Suppressor macrophage treated with lipopolysaccharide for 1 hour (primary cell): ENCODE measurements around the gene ATG101.
A peak's percentile ranks its signal among the peaks of the same experiment; 100 is the strongest.
"Not testable (repeated sequence)": the region's sequence is repeated elsewhere in the genome, so short reads cannot be mapped to it uniquely, and the experiment has no call there.

ENCODE experiments used
- DNase-seq, 3 donors: peaks; one replicate each; pipeline ENCODE4 v3.0.0-alpha.2; 2020 to 2022

Gene ATG101

DNA sequence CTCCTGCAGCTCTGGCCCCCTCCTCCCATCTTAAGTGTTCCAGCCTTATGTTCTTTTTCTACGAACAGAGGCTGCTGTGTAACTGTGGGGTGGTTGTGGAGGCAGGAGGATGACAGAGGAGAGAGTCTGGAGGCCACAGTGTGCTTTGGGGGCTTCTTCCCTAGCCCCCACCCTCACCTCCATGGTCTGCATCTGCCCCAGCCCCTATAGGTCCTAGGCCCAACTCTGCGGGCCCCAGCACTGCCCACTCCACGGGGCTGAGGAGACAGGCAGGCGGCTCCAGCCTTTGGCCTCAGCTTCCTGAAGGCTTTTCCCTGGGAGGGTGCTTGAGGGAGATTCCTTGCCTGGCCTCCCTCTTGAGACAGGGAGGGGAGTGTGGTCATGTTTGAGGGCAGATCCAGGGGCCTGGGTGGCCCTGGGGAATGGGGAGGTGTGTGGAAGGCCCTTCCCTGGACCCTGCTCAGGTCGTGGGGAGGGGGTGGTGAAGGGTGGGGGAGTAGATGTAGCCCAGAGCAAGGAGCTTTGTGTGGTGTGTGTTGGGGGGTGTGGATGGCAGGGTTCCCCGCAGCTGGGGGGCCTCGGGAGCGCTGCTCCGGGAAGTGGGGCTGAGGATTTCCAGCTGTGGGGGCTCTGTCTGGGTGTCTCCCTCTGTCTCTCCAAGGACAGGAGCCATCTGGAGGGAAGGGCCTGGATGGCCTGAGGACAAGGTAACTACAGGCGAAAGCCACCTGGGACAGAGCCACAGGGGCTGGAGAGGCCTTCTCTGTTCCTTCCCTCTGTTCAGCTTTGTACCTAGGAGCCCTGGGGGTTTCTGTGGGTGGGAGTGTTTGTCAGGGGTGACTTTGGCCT is 10.8 kb downstream of the ATG101 start:
- no peak for DNase-seq

GRCh38 chr12:52081263-52081733 is 11.5 kb downstream of the ATG101 start:
- no peak for DNase-seq

GRCh38 chr12:52082026-52082668 is 12.4 kb downstream of the ATG101 start:
- no peak for DNase-seq

DNA sequence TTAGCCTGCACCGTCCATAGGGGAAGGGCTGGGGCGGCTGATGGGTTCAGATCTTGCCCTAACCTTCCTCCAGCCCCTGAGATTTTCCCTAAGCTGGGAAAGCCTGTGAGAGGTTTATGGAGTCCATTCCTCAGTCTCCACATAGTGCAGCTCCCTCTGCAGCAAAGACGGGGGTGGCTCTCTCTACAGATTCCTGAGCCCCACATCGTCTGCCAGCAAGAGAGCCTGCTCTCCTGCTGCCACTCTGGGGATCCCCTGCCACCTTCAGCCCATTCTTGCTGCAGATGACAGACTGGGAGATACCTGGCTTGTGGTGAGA is 12.8 kb downstream of the ATG101 start:
- no peak for DNase-seq

- peak; percentile 65 to 79 (median 78) for DNase-seq
Observed at GRCh38 chr12:52082988-52083637, 13.3 kb downstream of the ATG101 start.

GRCh38 chr12:52083638-52083996 is 13.8 kb downstream of the ATG101 start:
- DNase-seq, result no peak

DNA sequence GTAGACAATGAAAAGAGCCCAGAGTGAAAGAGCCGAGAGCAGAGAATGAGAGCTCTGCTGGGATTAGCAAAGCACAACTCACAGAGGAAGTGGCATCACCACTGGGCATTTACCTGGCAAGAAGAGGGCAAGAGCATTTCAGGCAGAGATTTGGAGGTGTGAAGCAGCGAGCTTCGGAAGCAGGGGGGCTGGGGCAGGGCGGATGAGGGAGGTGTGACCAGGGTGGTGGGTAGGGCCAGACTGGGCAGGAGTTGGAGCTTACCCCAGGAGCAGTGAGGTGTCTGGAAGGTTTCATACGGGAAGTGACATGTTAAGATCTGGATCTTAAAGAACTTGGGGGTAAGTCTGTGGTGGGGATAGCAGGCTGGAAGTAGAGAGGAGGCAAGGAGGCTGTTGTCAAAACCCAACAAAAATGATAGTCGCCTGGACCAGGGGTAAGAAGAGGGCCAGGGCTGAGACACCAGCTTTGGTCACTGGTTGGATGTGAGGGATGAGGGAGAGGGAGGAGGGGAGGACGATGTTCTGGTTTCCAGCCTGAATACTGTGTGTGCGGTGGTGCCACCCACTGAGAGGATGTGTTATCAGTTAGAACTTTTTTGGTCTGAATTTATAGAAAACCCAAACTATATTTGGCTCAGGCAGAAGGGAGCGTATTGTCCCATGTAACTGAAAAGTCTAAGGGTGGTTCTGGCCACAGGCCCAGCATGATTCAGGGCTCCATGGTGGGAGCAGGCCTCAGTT is 14.9 kb downstream of the ATG101 start:
- no peak for DNase-seq

DNA sequence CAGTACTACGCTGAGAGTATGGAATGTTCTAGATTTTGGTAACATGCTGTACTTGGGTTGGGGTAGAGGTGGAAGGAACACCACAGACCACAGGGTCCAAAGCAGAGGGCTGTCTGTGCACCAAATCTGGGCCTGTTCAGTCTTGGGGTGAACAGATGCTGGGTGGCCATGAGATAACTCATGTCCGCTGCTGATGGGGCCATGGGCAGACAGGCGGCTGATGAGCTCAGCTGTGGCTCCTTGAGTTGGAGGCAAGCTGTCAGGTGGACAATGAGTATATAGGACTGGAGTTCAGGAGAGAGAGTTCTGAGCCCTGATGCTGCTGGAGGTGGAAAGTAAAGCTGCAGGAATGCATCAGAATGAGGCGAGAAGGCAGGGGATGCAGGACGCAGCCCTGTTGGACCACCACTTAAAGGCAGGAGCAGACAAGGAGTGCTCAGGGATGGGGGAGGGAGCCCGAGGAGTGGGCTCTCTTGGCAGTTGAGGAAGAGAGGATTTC is 16.0 kb downstream of the ATG101 start:
- no peak for DNase-seq

- DNase-seq, result no peak
Observed at GRCh38 chr12:52086366-52086765, 16.6 kb downstream of the ATG101 start.

- no peak for DNase-seq
Observed at GRCh38 chr12:52086944-52087835, 17.4 kb downstream of the ATG101 start.

DNA sequence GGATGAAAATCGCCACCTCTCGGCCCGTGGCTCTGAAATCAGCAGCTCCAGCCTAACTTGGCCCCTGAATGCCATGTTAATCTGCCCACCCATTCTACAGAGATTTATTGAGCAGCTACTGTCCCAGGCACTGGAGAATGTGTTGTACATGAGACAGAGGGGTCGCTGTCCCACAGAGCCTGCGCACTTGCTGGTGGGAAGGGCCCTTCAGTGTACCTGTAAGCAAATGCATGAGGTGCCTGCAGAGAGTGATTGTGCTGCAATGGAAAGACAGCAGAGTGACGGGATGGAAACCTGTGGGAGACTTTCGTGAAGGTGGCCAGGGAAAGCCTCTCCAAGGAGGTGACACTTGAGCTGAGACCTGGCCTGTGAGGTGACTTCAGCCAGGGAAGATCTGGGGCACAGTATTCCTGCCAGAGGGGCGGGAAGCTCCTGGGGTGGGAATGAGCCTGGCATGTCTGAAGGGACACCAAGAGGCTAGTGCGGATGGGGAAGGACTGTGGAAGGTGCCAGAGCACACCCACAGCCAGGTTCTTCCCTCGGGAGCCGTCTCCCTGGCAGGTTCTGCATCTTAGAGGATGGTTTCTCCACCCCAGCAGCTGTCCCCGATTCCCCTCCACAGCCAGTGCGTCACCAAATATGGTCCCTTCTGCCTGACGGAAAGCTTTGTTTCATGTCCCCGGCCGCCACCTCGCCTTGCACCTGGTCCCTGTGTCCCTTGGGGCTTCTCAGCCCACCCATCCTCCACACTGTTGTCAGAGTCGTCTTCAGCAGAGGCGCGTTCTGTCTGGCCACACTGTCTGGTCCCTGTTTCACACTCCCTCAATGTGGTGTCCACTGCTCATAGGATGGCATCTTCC is 18.4 kb downstream of the ATG101 start:
- DNase-seq, result no peak

- no peak for DNase-seq
Observed at GRCh38 chr12:52089491-52089890, 19.7 kb downstream of the ATG101 start.

- DNase-seq, result no peak
Observed at GRCh38 chr12:52090291-52090690, 20.5 kb downstream of the ATG101 start.

- no peak for DNase-seq
Observed at GRCh38 chr12:52091061-52091460, 21.3 kb downstream of the ATG101 start.

DNA sequence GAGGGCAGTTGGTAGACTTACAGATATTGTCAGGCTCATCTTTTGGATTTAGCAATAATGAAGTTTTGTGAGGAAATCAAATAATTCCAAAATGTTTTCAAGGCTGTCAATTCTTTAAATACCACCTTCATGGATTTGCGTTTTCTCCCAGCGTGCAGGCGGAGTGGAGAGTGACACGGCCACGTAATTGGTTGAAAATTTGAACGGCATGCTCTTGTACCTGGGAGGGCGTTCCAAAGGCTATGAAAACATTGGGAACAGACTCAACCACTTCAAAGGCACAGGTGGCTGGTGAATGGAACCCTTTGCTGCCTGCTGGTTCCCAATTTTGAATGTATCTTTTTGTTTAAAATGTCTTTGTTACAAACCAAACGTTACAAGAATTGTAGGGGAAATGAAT is 22.1 kb downstream of the ATG101 start:
- DNase-seq, result peak in 1 of 3 donors; percentile 7

- no peak for DNase-seq
Observed at GRCh38 chr12:52093346-52093745, 23.6 kb downstream of the ATG101 start.

- DNase-seq, result no peak
Observed at GRCh38 chr12:52096332-52097044, 26.7 kb downstream of the ATG101 start.

DNA sequence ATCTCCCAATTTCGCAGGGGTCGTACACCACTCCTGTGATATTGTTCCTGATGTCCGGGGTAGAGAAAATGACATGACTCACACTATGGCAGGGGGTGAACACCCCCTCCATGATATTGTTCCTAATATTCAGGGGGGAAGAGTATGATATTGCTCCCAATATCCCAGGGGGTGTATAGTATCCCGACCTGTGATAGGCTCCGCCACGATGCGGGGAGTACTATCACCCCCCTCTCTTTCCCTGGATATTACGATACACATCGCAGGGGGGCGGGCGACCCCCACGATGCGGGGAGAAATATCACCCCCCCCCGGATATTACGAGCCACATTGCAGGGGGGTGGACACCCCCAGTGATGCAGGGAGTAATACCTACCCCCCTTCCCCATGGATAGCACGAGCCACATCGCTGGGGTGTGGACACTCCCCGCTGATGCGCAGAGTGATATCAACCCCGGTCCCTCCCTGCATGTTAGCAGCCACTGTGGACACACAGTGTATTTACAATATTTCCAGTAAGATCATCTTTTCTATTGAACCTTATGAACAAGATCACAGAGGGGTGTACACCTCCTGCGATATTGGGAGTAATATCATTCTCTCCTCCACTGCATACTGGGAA is 27.4 kb downstream of the ATG101 start:
- DNase-seq, result no peak

DNA sequence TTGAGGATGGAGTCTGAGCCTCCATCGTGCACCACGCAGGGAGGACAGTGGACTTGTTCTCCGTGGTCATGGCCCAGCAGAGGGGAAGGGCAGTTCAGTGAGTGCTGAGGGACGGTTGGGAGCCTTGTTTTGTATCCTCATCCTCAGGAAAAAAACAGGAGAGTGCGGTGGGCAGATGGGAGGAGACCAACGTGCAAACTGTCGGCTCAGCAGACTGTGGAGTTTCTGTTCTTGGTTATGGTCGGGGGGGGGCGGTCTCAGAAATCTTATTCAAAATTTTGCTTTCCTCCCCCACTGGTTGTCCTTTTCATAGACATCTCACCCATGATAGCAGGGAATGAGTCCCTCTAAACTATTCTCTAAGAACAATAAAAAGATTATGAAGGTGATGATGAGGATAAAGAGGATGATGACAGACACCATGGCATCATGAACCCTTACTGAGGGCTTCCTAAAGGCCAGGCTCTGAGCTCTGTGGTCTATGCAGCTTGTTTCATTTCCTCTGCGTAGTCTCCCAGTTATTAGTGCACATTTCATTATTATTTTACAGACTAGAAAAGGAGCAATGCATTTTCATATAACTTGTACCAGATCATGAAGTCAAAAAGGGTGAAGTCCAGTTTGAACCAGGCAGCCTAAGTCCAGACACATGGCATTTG is 34.8 kb downstream of the ATG101 start:
- not testable (repeated sequence) for DNase-seq
